HepG2 (cell line): ENCODE measurements around the gene RNF5. TPM values are rescaled to one million over a fixed set of nuclear protein-coding genes. Genes with fewer than 3 reads are reported as not detected.
A peak's percentile ranks its signal among the peaks of the same experiment; 100 is the strongest.

ENCODE experiments used
- ATAC-seq: fragments of 200-7000 bp; cut with Tn5 transposase; 3 replicates; pipeline ENCODE4 v1.9.1; 2020; ENCODE audit warnings: mild to moderate bottlenecking, moderate library complexity
- BruUV-seq: library from RNA; stranded (reverse); fragments of 400-500 nt; replicated peaks from 2 replicates; lab custom pipeline; 2021; lab: Mats Ljungman, UMichigan
- CTCF ChIA-PET: fragments of 300-600 bp; formaldehyde crosslinking; extraction: SDS; loops from one replicate; lab custom pipeline; 2021; ENCODE audit warnings: low total read pairs, inconsistent platforms, low intra/inter-chr PET ratio; lab: Yijun Ruan, JAX
- POLR2A ChIA-PET: fragments of 350-600 bp; sonication (Branson Sonifier 250); formaldehyde crosslinking; loops from one replicate; lab custom pipeline; 2020; ENCODE audit warnings: antibody characterized with exemption, inconsistent platforms; lab: Yijun Ruan, JAX
- DNase-seq: peaks from one replicate; pipeline ENCODE4 v3.0.0-alpha.2; 2015; ENCODE audit warnings: low spot score
- FAIRE-seq: peaks from 3 replicates; lab custom pipeline; 2011; peaks lifted over from hg19 to GRCh38; lab: Jason Lieb, UNC
- H2AFZ ChIP-seq: one replicate; pipeline ENCODE4 v1.6.1; 2011; ENCODE audit warnings: low read length, inconsistent platforms
- H3K27ac ChIP-seq: fragments of 300-600 bp; 3 replicates; pipeline ENCODE4 v1.8.0; 2011; ENCODE audit warnings: mixed run types, mild to moderate bottlenecking, mixed read lengths, low read length, inconsistent platforms; ENCODE audit not compliant: insufficient read depth; ENCODE audit errors: extremely low read length
- H3K27me3 ChIP-seq, 2 experiments: fragments of 200-600 bp in 1 of 2; 2 replicates in 1 of 2; 3 replicates in 1 of 2; pipeline versions ENCODE4 v1.6.0 to v1.8.0; 2011; ENCODE audit warnings: low read length in 2 of 2, mild to moderate bottlenecking in 2 of 2, moderate library complexity in 2 of 2, inconsistent platforms in 1 of 2; ENCODE audit not compliant: insufficient read depth in 2 of 2, control insufficient read depth in 1 of 2
- H3K36me3 ChIP-seq, 2 experiments: fragments of 200-600 bp in 1 of 2; replicated peaks in 1 of 2; 2 replicates in 1 of 2; 3 replicates in 1 of 2; pipeline versions ENCODE4 v1.5.1 to v1.8.0; 2011; ENCODE audit warnings: low read length in 2 of 2, inconsistent platforms in 1 of 2; ENCODE audit not compliant: insufficient read depth in 2 of 2, control insufficient read depth in 1 of 2
- H3K4me1 ChIP-seq: 2 replicates; pipeline ENCODE4 v1.5.1; 2012; ENCODE audit warnings: low read length, inconsistent platforms; ENCODE audit not compliant: insufficient read depth
- H3K4me2 ChIP-seq: 2 replicates; pipeline ENCODE4 v1.6.0; 2011; ENCODE audit warnings: low read depth, low read length, inconsistent platforms
- H3K4me3 ChIP-seq, 3 experiments: fragments of 200-600 bp in 1 of 3; sonication (generic), shearing (Covaris generic) in 1 of 3; replicated peaks in 1 of 3; 2 replicates each; pipeline ENCODE4 v1.5.1; 2011 to 2016; ENCODE audit warnings: low read length in 3 of 3, inconsistent platforms in 2 of 3, low read depth in 2 of 3, mild to moderate bottlenecking in 2 of 3, control low read depth in 1 of 3, mixed read lengths in 1 of 3; ENCODE audit not compliant: insufficient read depth in 1 of 3
- H3K79me2 ChIP-seq: one replicate; pipeline ENCODE4 v1.6.1; 2011; ENCODE audit warnings: low read length, inconsistent platforms; ENCODE audit not compliant: insufficient read depth
- H3K9ac ChIP-seq: 2 replicates; pipeline ENCODE4 v1.6.0; 2011; ENCODE audit warnings: mild to moderate bottlenecking, low read depth, low read length, inconsistent platforms; ENCODE audit not compliant: insufficient read depth
- H3K9me3 ChIP-seq: 2 replicates; pipeline ENCODE4 v1.5.1; 2012; ENCODE audit warnings: mild to moderate bottlenecking, low read length
- H4K20me1 ChIP-seq: 2 replicates; pipeline ENCODE4 v1.6.0; 2011; ENCODE audit warnings: inconsistent platforms, mild to moderate bottlenecking, low read length, moderate library complexity; ENCODE audit not compliant: insufficient read depth
- KDM5B ChIP-seq: sonication (generic); formaldehyde crosslinking; IDR thresholded peaks from 2 replicates; pipeline ENCODE4 v1.4.0; 2020; ENCODE audit warnings: missing genetic modification reagents, mild to moderate bottlenecking, borderline replicate concordance
- POLR2AphosphoS5 ChIP-seq: IDR thresholded peaks from 2 replicates; pipeline ENCODE4 v1.6.1; 2012; ENCODE audit warnings: low read depth, low read length
- RBM22 ChIP-seq: fragments of 200-400 bp; formaldehyde crosslinking; optimal IDR thresholded peaks from 2 replicates; pipeline ENCODE3; 2017; ENCODE audit warnings: mild to moderate bottlenecking, low read length, moderate library complexity
- SP140L ChIP-seq: sonication (generic); formaldehyde crosslinking; IDR thresholded peaks from 2 replicates; pipeline ENCODE4 v1.4.0; 2020; ENCODE audit warnings: missing genetic modification reagents, borderline replicate concordance
- ZBTB21 ChIP-seq: sonication (generic); formaldehyde crosslinking; IDR thresholded peaks from 2 replicates; pipeline ENCODE4 v1.4.0; 2020; ENCODE audit warnings: missing genetic modification reagents
- ZNF652 ChIP-seq: IDR thresholded peaks from 2 replicates; pipeline ENCODE4 v1.6.1; 2016; ENCODE audit warnings: low read depth, borderline replicate concordance
- ZNF788 ChIP-seq: sonication (generic); formaldehyde crosslinking; IDR thresholded peaks from 2 replicates; pipeline ENCODE4 v1.5.0; 2020; ENCODE audit warnings: mild to moderate bottlenecking, missing genetic modification reagents, borderline replicate concordance
- WGBS: methylation state at CpG from one replicate; pipeline ENCODE4 v1.1.6; 2017; ENCODE audit warnings: low lambda C conversion rate; 5-methylcytosine and 5-hydroxymethylcytosine counted together
- in situ Hi-C: cut with HindIII; loops from 2 replicates; pipeline ENCODE4 v1.10.0; 2017; ENCODE audit warnings: low pct_unique_long_range_greater_than_20kb; ENCODE audit not compliant: extremely low pct_ligation_motif_present
- intact Hi-C: fragments of 100-400 bp; cut with micrococcal nuclease; formaldehyde crosslinking; loops from one replicate; pipeline ENCODE4 v1.10.0; 2022; ENCODE audit not compliant: unreplicated experiment
- polyA plus RNA-seq, 8 experiments: library from polyadenylated mRNA; depleted of rRNA in 3 of 8; stranded (reverse) in 7 of 8; unstranded in 1 of 8; fragments of >200 nt; fragmentation: Illumina TruSeq in 4 of 8; extraction: Trizol in 4 of 8; gene quantifications; 2 replicates each; pipeline versions ENCODE4 v1.2.1 to v1.2.3, GENCODE V29; 2011 to 2016; ENCODE audit warnings: low read depth in 4 of 8, missing spikeins in 1 of 8, mixed read lengths in 1 of 8; ENCODE audit not compliant: insufficient read depth in 1 of 8
- total RNA-seq, 5 experiments: library from RNA; depleted of rRNA; stranded (reverse); fragments of >200 nt; fragmentation: Illumina TruSeq; extraction: Trizol; gene quantifications; 2 replicates each; pipeline ENCODE4 v1.2.3, GENCODE V29; 2016; ENCODE audit warnings: low read depth in 1 of 5

Gene RNF5
- total and polyA plus RNA-seq, 2 of the 13 experiments (the other 11 are each of a cell fraction or from before 2014, with no cell fraction given) = 98.0 to 131 TPM

DNA sequence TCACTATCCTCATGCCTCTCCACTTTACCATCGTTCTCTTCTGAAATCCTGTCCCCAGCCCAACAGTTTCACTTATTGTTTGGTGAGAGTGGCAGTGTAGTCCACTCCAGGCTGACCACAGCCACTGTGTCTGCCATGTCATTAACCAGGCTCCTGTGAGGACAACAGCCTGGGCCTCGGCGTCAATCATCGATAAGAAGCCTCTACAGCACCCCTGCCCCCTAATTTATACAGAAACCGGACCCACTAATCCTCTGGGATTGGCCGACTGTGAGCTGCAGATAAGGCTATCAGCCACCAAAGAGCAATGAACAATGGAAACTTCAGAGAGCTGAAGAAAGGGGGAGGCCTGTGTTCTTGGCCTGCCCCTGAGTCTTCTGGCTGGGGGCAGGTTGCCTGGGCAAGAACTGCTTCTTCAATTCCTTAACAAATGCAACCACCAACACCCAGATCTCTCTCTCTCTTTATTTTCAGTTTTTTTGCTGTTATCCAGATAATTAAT is 10.4 kb upstream of the RNF5 start:
- BruUV-seq = TSS peak; percentile 41
- 89% methylated on average over 6 of the region's 6 CpGs for WGBS

DNA sequence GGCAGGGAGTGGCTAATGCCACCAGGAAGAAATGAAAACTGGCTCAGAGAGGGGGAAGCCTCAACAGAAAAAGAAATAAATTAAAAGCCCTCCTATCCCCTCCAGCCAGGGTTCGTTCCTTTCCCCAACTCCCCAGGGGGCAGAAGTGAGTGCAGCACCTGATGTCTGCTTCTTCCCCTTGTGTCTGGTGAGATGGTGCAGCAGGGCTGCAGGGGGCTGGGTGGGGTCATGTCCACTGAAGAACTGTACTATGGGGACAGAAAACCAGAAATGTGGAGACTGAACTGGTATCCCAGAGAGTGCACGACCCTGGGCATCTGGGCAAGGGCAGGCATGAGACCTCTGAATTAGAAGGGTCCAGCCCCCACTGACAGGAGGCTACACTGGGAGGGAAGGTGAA is 9.9 kb upstream of the RNF5 start:
- ATAC-seq = no peak
- no peak overlapping the region for H3K4me2 ChIP-seq
- TSS peak; percentile 45 for BruUV-seq

More for the DNA sequence above, 10.4 kb upstream of the RNF5 start:
- in situ Hi-C loops = no loop called here
- DNase-seq (no peak), FAIRE-seq (no peak), ATAC-seq (no peak)
- POLR2A ChIA-PET = interaction anchor here (1.3 to 1.5 kb wide), 2 partner anchors 9 to 10 kb away, joined by 3 to 5 read pairs; partner anchors contain the start of gene AGPAT1
- H4K20me1 ChIP-seq = no peaks in the 10 kb centered on the region
- intact Hi-C loops = no loop called here
- H3K4me1 ChIP-seq = peaks cover 5% of the 10 kb centered on the region
- no peak overlapping the region for H2AFZ ChIP-seq
- H3K9ac ChIP-seq = no peak overlapping the region
- TF ChIP-seq ZBTB21 (CRISPR knock-in tag) (no peak), RBM22 (peak; percentile 57)
- CTCF ChIA-PET = interaction anchor here (0.9 kb wide), 1 partner anchor 49 kb away, joined by 3 read pairs; no protein-coding TSS in a partner anchor
- H3K27ac ChIP-seq = no peak overlapping the region
- H3K79me2 ChIP-seq = peaks cover 6% of the 10 kb centered on the region
- no peak overlapping the region for H3K4me3 ChIP-seq
- no peaks in the 10 kb centered on the region for H3K9me3 ChIP-seq
- peaks cover 20 to 55% of the 10 kb centered on the region in 2 experiments for H3K36me3 ChIP-seq
- no peak overlapping the region for H3K4me2 ChIP-seq
- H3K27me3 ChIP-seq = no peaks in the 10 kb centered on the region

More for the DNA sequence above, 9.9 kb upstream of the RNF5 start:
- Histone ChIP-seq H3K79me2 (peaks cover 11% of the 10 kb centered on the region), H3K36me3 (peaks cover 18 to 52% of the 10 kb centered on the region in 2 experiments), H3K27ac (no peak overlapping the region), H3K27me3 (no peaks in the 10 kb centered on the region), H3K9ac (no peak overlapping the region), H3K4me3 (no peak overlapping the region), H2AFZ (no peak overlapping the region), H3K9me3 (no peaks in the 10 kb centered on the region), H4K20me1 (no peaks in the 10 kb centered on the region), H3K4me1 (peaks cover 10% of the 10 kb centered on the region)
- WGBS = 94% methylated on average over 2 of the region's 2 CpGs
- FAIRE-seq = no peak
- in situ Hi-C loops (no loop called here), intact Hi-C loops (no loop called here)
- ChIA-PET POLR2A (interaction anchor here (1.3 to 1.5 kb wide), 3 partner anchors 8 to 52 kb away, joined by 3 to 5 read pairs (median 3); partner anchors contain the start of gene AGPAT1), CTCF (no interaction called here)
- no peak for DNase-seq
- no peak for TF ChIP-seq ZNF652 (CRISPR knock-in tag)
- TF ChIP-seq SP140L = no peak
- TF ChIP-seq POLR2AphosphoS5 = peak; percentile 40
- TF ChIP-seq KDM5B (CRISPR knock-in tag) = no peak
- peak; percentile 41; the same call in 1 of the 2 replicates for TF ChIP-seq ZNF788
